IMR-90 (cell line): ENCODE measurements around the gene LRRC4C. TPM values are rescaled to one million over a fixed set of nuclear protein-coding genes. Genes with fewer than 3 reads are reported as not detected.

Experiments
- ATAC-seq: fragments of 200-7000 bp; cut with Tn5 transposase; 2 replicates; pipeline ENCODE4 v1.9.1; 2020; ENCODE audit warnings: low read depth, mild to moderate bottlenecking, moderate library complexity
- BruUV-seq: library from RNA; stranded (reverse); fragments of 400-500 nt; replicated peaks from 2 replicates; lab custom pipeline; 2021; lab: Mats Ljungman, UMichigan
- CTCF ChIA-PET: fragments of 300-600 bp; formaldehyde crosslinking; extraction: SDS; loops from one replicate; lab custom pipeline; 2021; ENCODE audit warnings: antibody characterized with exemption; lab: Yijun Ruan, JAX
- POLR2A ChIA-PET: fragments of 300-600 bp; sonication (Branson Sonifier 250); formaldehyde crosslinking; loops from one replicate; lab custom pipeline; 2022; ENCODE audit warnings: antibody characterized with exemption; ENCODE audit not compliant: unreplicated experiment; lab: Charles Lee
- DNase-seq: peaks from one replicate; pipeline ENCODE4 v3.0.0; 2013
- H2AFZ ChIP-seq: replicated peaks from 2 replicates; pipeline ENCODE3; 2013; ENCODE audit warnings: low read length, mild to moderate bottlenecking; ENCODE audit not compliant: poor library complexity
- H2AK5ac ChIP-seq: 2 replicates; pipeline ENCODE4 v1.6.1; 2013; ENCODE audit warnings: low read depth, low read length, inconsistent platforms
- H2AK9ac ChIP-seq: replicated peaks from 2 replicates; pipeline ENCODE3; 2013; ENCODE audit warnings: mild to moderate bottlenecking, low read depth, low read length, moderate library complexity; ENCODE audit not compliant: poor library complexity
- H2BK120ac ChIP-seq: 2 replicates; pipeline ENCODE4 v1.6.1; 2013; ENCODE audit warnings: low read depth, low read length, inconsistent platforms
- H2BK15ac ChIP-seq: 3 replicates; pipeline ENCODE4 v1.6.1; 2013; ENCODE audit warnings: low read depth, low read length, inconsistent platforms
- H2BK20ac ChIP-seq: 2 replicates; pipeline ENCODE4 v1.6.1; 2013; ENCODE audit warnings: low read depth, mild to moderate bottlenecking, inconsistent platforms, low read length, moderate library complexity
- H2BK5ac ChIP-seq: 2 replicates; pipeline ENCODE4 v1.6.1; 2013; ENCODE audit warnings: mild to moderate bottlenecking, low read depth, low read length, inconsistent platforms; ENCODE audit not compliant: poor library complexity, severe bottlenecking
- H3K14ac ChIP-seq: replicated peaks from 2 replicates; pipeline ENCODE4 v1.6.1; 2013; ENCODE audit warnings: low read depth, low read length, inconsistent platforms
- H3K18ac ChIP-seq: 2 replicates; pipeline ENCODE4 v1.6.1; 2013; ENCODE audit warnings: low read depth, low read length, control low read depth
- H3K23ac ChIP-seq: 2 replicates; pipeline ENCODE4 v1.6.1; 2013; ENCODE audit warnings: low read depth, low read length, inconsistent platforms
- H3K27ac ChIP-seq: 2 replicates; pipeline ENCODE4 v1.5.1; 2013; ENCODE audit warnings: mild to moderate bottlenecking, control low read depth, low read length; ENCODE audit not compliant: insufficient read depth
- H3K27me3 ChIP-seq: 2 replicates; pipeline ENCODE4 v1.6.1; 2013; ENCODE audit warnings: low read length; ENCODE audit not compliant: control insufficient read depth, insufficient read depth
- H3K36me3 ChIP-seq: 2 replicates; pipeline ENCODE4 v1.6.1; 2013; ENCODE audit warnings: low read length, mixed read lengths; ENCODE audit not compliant: control insufficient read depth, insufficient read depth
- H3K4ac ChIP-seq: 2 replicates; pipeline ENCODE4 v1.6.1; 2013; ENCODE audit warnings: low read depth, low read length, inconsistent platforms
- H3K4me1 ChIP-seq: 2 replicates; pipeline ENCODE4 v1.6.1; 2013; ENCODE audit warnings: low read length, mixed read lengths; ENCODE audit not compliant: control insufficient read depth, insufficient read depth
- H3K4me2 ChIP-seq: 2 replicates; pipeline ENCODE4 v1.6.1; 2013; ENCODE audit warnings: low read depth, mild to moderate bottlenecking, control low read depth, low read length, moderate library complexity
- H3K4me3 ChIP-seq: 2 replicates; pipeline ENCODE4 v1.5.1; 2013; ENCODE audit warnings: low read depth, mild to moderate bottlenecking, control low read depth, low read length, moderate library complexity; ENCODE audit not compliant: insufficient read depth
- H3K56ac ChIP-seq: 2 replicates; pipeline ENCODE4 v1.6.1; 2013; ENCODE audit warnings: low read length, inconsistent platforms; ENCODE audit not compliant: insufficient read depth; ENCODE audit errors: extremely low read depth
- H3K79me1 ChIP-seq, 2 experiments: 2 replicates each; pipeline ENCODE4 v1.6.1; 2013; ENCODE audit warnings: low read length in 2 of 2, inconsistent platforms in 1 of 2, low read depth in 1 of 2
- H3K9ac ChIP-seq: 2 replicates; pipeline ENCODE4 v1.6.1; 2013; ENCODE audit warnings: low read depth, low read length, control low read depth
- H3K9me1 ChIP-seq: 2 replicates; pipeline ENCODE4 v1.6.1; 2013; ENCODE audit warnings: low read length, inconsistent platforms; ENCODE audit not compliant: insufficient read depth
- H3K9me3 ChIP-seq: 2 replicates; pipeline ENCODE4 v1.6.1; 2013; ENCODE audit warnings: low read length; ENCODE audit not compliant: control insufficient read depth, insufficient read depth
- H4K20me1 ChIP-seq: 2 replicates; pipeline ENCODE4 v1.6.1; 2013; ENCODE audit warnings: low read length, inconsistent platforms; ENCODE audit not compliant: insufficient read depth
- H4K5ac ChIP-seq: 2 replicates; pipeline ENCODE4 v1.6.1; 2013; ENCODE audit warnings: mild to moderate bottlenecking, low read depth, low read length, control low read depth
- H4K8ac ChIP-seq, 2 experiments: 2 replicates each; pipeline ENCODE4 v1.6.1; 2013; ENCODE audit warnings: low read depth in 2 of 2, low read length in 2 of 2, control low read depth in 1 of 2, inconsistent platforms in 1 of 2
- H4K91ac ChIP-seq: 2 replicates; pipeline ENCODE4 v1.6.1; 2013; ENCODE audit warnings: low read depth, low read length, inconsistent platforms; ENCODE audit not compliant: insufficient read depth
- ELK1 ChIP-seq: fragments of 150-350 bp; IDR thresholded peaks from 2 replicates; pipeline ENCODE4 v1.6.1; 2016; ENCODE audit warnings: low read depth, mild to moderate bottlenecking, low read length, moderate library complexity, borderline replicate concordance
- FOS ChIP-seq: fragments of 150-350 bp; IDR thresholded peaks from 2 replicates; pipeline ENCODE4 v1.6.1; 2016; ENCODE audit warnings: low read depth, low read length
- NFE2L2 ChIP-seq: fragments of 150-350 bp; IDR thresholded peaks from 2 replicates; pipeline ENCODE4 v1.6.1; 2016; ENCODE audit warnings: low read depth, mild to moderate bottlenecking, low read length
- WGBS, 2 experiments: methylation state at CpG; one replicate each; pipeline versions ENCODE4 v1.1.5 to v1.1.7; 2013; ENCODE audit warnings: missing lambda C conversion rate in 2 of 2; ENCODE audit not compliant: insufficient read length in 1 of 2; ENCODE audit errors: extremely low coverage in 2 of 2; 5-methylcytosine and 5-hydroxymethylcytosine counted together
- dilution Hi-C: fragments of 300-500 bp; cut with HindIII; formaldehyde crosslinking; loops from one replicate; pipeline ENCODE4 v1.14.3; 2018; ENCODE audit warnings: low sequenced_read_pairs; ENCODE audit not compliant: unreplicated experiment
- in situ Hi-C: fragments of 300-500 bp; cut with MboI; formaldehyde crosslinking; loops from 3 replicates; pipeline ENCODE4 v1.14.3; 2019; ENCODE audit warnings: low sequenced_read_pairs, inconsistent platforms, mixed read lengths
- intact Hi-C: fragments of 100-400 bp; cut with micrococcal nuclease; formaldehyde crosslinking; loops from 2 replicates; pipeline ENCODE4 v1.10.0; 2022
- polyA plus RNA-seq, 3 experiments: library from polyadenylated mRNA; depleted of rRNA; stranded (reverse); fragments of >200 nt; gene quantifications; 2 replicates each; pipeline ENCODE4 v1.2.3, GENCODE V29; 2012; ENCODE audit warnings: low replicate concordance in 1 of 3
- total RNA-seq: library from RNA; depleted of rRNA; stranded (reverse); fragments of >200 nt; gene quantifications from 2 replicates; pipeline ENCODE4 v1.2.3, GENCODE V29; 2012

LRRC4C gene
- total and polyA plus RNA-seq, 2 of the 4 experiments (the other 2 are of a cell fraction) = under 0.01 to 0.03 TPM

- dilution Hi-C loops = no loop called here
- CTCF ChIA-PET = no interaction called here
- in situ Hi-C loops = no loop called here
- H2AK5ac ChIP-seq = no peak overlapping the region
- POLR2A ChIA-PET = no interaction called here
- no peak overlapping the region for H2AK9ac ChIP-seq
- H3K4me3 ChIP-seq = no peak overlapping the region
- no peak overlapping the region for H4K91ac ChIP-seq
- no peak overlapping the region for H2BK15ac ChIP-seq
- no peaks in the 10 kb centered on the region for H3K79me1 ChIP-seq
- H3K23ac ChIP-seq = no peak overlapping the region
- no CpG with 5 or more reads among the region's 1 CpG for WGBS, 2 experiments
- no peaks in the 10 kb centered on the region for H4K20me1 ChIP-seq
- H2AFZ ChIP-seq = no peak overlapping the region
- H3K9ac ChIP-seq = no peak overlapping the region
- ATAC-seq (no peak), DNase-seq (no peak)
- BruUV-seq = no TSS peak
- H2BK5ac ChIP-seq = no peak overlapping the region
- no peak overlapping the region for H4K5ac ChIP-seq
- H3K4me1 ChIP-seq = no peaks in the 10 kb centered on the region
- no peak overlapping the region for H3K4me2 ChIP-seq
- H4K8ac ChIP-seq = no peak overlapping the region
- H3K27ac ChIP-seq = no peak overlapping the region
- no peak overlapping the region for H3K56ac ChIP-seq
- H3K4ac ChIP-seq = no peak overlapping the region
- H3K18ac ChIP-seq = no peak overlapping the region
- no peaks in the 10 kb centered on the region for H3K36me3 ChIP-seq
- no peaks in the 10 kb centered on the region for H3K9me1 ChIP-seq
- H3K9me3 ChIP-seq = peaks cover 1% of the 10 kb centered on the region; the same call in 1 of the 2 replicates
- H2BK120ac ChIP-seq = no peak overlapping the region
- TF ChIP-seq FOS (no peak), NFE2L2 (no peak), ELK1 (no peak)
- no peaks in the 10 kb centered on the region for H3K27me3 ChIP-seq
- intact Hi-C loops = no loop called here
- no peak overlapping the region for H2BK20ac ChIP-seq
- no peak overlapping the region for H3K14ac ChIP-seq
Observed at GRCh38 chr11:40569947-40570531, 889.4 kb downstream of the LRRC4C start.
